Measurements from ENCODE around the gene ARHGEF39. TPM values are rescaled to one million over a fixed set of nuclear protein-coding genes. Genes with fewer than 3 reads are reported as not detected.
A peak's percentile ranks its signal among the peaks of the same experiment; 100 is the strongest.

ARHGEF39 gene
- polyA plus RNA-seq, 3 donors, result 0.13 to 0.53 (median 0.42) TPM

DNA sequence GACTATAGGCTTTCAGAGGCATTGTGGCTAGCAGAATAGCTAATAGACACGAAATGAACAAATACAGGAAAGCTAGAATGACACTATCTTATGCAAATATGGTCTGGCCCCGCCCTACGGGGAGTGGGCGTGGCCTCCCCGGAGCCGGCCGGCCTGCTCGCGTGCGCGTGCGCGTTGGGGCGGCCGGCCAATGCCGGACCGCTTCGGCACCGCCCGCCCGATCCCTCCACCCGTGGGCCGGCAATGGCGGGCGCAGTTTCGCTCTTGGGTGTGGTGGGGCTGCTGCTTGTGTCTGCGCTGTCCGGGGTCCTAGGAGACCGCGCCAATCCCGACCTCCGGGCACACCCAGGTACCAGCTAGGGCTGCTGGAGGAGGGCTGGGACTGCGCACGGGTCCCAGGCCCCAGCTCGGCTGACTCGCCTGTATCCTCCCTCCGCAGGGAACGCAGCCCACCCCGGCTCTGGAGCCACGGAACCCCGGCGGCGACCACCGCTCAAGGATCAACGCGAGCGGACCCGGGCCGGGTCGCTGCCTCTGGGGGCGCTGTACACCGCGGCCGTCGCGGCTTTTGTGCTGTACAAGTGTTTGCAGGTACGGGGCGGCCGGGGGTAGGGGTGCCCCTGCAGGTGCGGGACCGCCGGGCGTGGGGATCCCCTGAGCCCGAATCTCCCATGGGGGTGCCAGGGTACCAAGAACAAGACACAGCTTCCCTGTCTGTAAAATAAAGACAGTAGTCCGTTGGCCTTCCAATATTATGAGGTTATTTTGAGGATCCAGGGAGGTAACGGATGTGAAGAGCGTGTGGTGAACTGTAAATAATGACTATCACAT, 6.6 kb downstream of the ARHGEF39 start, which contains the start of gene CCDC107:
TSS of gene CCDC107 (plus strand) at position 156 of the 831 bp plus-strand sequence. CDS start at position 244, 88 bp downstream.
- Histone ChIP-seq H3K9me3 (replicated peaks in 1 of 2; ENCODE audit: control insufficient read depth in 1 of 2, insufficient read depth in 1 of 2, low read length in 2 of 2) (no peaks in the 10 kb centered on the region), H3K9ac (ENCODE audit: insufficient read depth, low read length, poor library complexity, severe bottlenecking) (peak within 1 kb of the TSS; percentile 88), H3K27ac (ENCODE audit: low read depth in 1 of 2, low read length in 2 of 2) (peak within 1 kb of the TSS; percentile 85 to 98), H3K36me3 (replicated peaks in 1 of 2; ENCODE audit: control insufficient read depth in 1 of 2, insufficient read depth in 2 of 2, low read length in 2 of 2) (peaks cover 10 to 14% of the 10 kb centered on the region in 2 donors), H3K27me3 (ENCODE audit: control insufficient read depth in 2 of 2, insufficient read depth in 2 of 2, low read length in 2 of 2) (no peaks in the 10 kb centered on the region), H3K4me2 (replicated peaks; ENCODE audit: extremely low read depth, low read length, poor library complexity, severe bottlenecking) (peak within 1 kb of the TSS; percentile 92), H2AFZ (ENCODE audit: insufficient read depth, low read depth, low read length, poor library complexity, severe bottlenecking) (peak within 1 kb of the TSS; percentile 90), H3K4me3 (replicated peaks in 1 of 3; ENCODE audit: low read depth in 2 of 3, low read length in 3 of 3) (peak within 1 kb of the TSS; percentile 83 to 94 (median 88)), H4K20me1 (ENCODE audit: insufficient read depth, low read length) (no peaks in the 10 kb centered on the region), H3K4me1 (ENCODE audit: control insufficient read depth in 1 of 2, insufficient read depth in 2 of 2, low read length in 2 of 2) (peaks cover 27 to 43% of the 10 kb centered on the region in 2 donors), H3K79me2 (ENCODE audit: insufficient read depth, low read length) (peaks cover 22% of the 10 kb centered on the region)
- Mint-ChIP-seq H3K36me3 (peaks cover 19 to 27% of the 10 kb centered on the region in 2 donors), H3K9me3 (no peaks in the 10 kb centered on the region), H3K4me3 (peak within 1 kb of the TSS; percentile 87 to 90), H3K27me3 (ENCODE audit: low read depth in 3 of 3) (peaks cover 0 to 8% (median 5%) of the 10 kb centered on the region in 3 donors), H3K27ac (peak within 1 kb of the TSS; percentile 95 to 100 (median 98)), H3K4me1 (peaks cover 47% of the 10 kb centered on the region)
- TF ChIP-seq, protein P1, sequence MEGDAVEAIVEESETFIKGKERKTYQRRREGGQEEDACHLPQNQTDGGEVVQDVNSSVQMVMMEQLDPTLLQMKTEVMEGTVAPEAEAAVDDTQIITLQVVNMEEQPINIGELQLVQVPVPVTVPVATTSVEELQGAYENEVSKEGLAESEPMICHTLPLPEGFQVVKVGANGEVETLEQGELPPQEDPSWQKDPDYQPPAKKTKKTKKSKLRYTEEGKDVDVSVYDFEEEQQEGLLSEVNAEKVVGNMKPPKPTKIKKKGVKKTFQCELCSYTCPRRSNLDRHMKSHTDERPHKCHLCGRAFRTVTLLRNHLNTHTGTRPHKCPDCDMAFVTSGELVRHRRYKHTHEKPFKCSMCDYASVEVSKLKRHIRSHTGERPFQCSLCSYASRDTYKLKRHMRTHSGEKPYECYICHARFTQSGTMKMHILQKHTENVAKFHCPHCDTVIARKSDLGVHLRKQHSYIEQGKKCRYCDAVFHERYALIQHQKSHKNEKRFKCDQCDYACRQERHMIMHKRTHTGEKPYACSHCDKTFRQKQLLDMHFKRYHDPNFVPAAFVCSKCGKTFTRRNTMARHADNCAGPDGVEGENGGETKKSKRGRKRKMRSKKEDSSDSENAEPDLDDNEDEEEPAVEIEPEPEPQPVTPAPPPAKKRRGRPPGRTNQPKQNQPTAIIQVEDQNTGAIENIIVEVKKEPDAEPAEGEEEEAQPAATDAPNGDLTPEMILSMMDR (IDR thresholded peaks at IDR 0.05), result peak; percentile 60
- peak; percentile 84 to 86 (median 85) for DNase-seq
- WGBS (ENCODE audit: insufficient coverage), result under 1% methylated on average over 63 of the region's 67 CpGs
- intact Hi-C loops (cut with micrococcal nuclease), result loop anchor here (5.0 kb wide), 5 partner anchors 39 to 546 kb away; partner anchors contain the start of genes CREB3 (in 1 of the 2), TESK1 (in 1 of the 2) and TLN1 (in 1 of the 2)

DNA sequence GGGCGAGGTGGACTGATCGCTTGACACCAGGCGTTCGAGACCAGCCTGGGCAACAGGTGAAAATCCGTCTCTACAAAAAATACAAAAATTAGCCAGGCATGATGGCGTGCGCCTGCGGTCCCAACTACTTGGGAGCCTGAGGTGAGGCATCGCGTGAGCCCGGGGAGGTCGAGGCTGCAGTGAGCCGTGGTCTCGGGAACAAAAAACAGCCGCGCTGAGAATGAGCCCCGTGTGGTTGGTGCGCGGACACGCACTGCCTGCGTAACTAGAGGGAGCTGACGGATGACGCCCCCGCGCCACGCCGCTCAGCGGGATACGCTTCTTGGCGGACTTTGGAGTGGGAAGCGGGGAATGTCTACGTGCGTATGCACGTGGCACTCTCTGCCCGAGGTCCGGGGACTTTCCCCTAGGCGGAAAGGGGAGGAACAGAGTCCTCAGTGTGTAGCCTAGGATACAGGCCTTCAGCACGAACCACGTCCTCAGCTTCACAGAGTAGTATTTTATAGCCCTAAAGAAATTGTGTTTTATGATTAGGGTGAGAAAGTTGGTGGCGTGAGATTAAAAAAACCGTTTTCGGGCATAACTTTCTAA, 7.4 kb downstream of the ARHGEF39 start, which contains the start of gene RMRP:
TSS of gene RMRP (minus strand) at position 474 of the 591 bp plus-strand sequence.
- peaks cover 29 to 43% of the 10 kb centered on the region in 2 donors for H3K4me1 ChIP-seq (ENCODE audit: control insufficient read depth in 1 of 2, insufficient read depth in 2 of 2, low read length in 2 of 2)
- H3K9me3 ChIP-seq (replicated peaks in 1 of 2; ENCODE audit: control insufficient read depth in 1 of 2, insufficient read depth in 1 of 2, low read length in 2 of 2), result no peaks in the 10 kb centered on the region
- H3K36me3 ChIP-seq (replicated peaks in 1 of 2; ENCODE audit: control insufficient read depth in 1 of 2, insufficient read depth in 2 of 2, low read length in 2 of 2), result peaks cover 10 to 14% of the 10 kb centered on the region in 2 donors
- Mint-ChIP-seq H3K9me3 (no peaks in the 10 kb centered on the region), H3K27me3 (ENCODE audit: low read depth in 3 of 3) (peaks cover 0 to 8% (median 5%) of the 10 kb centered on the region in 3 donors), H3K27ac (peak within 1 kb of the TSS; percentile 95 to 100 (median 98)), H3K4me3 (peak within 1 kb of the TSS; percentile 87 to 90), H3K36me3 (peaks cover 19 to 22% of the 10 kb centered on the region in 2 donors), H3K4me1 (peaks cover 43% of the 10 kb centered on the region)
- H2AFZ ChIP-seq (ENCODE audit: insufficient read depth, low read depth, low read length, poor library complexity, severe bottlenecking), result peak within 1 kb of the TSS; percentile 90
- H3K79me2 ChIP-seq (ENCODE audit: insufficient read depth, low read length), result peaks cover 14% of the 10 kb centered on the region
- H4K20me1 ChIP-seq (ENCODE audit: insufficient read depth, low read length), result no peaks in the 10 kb centered on the region
- WGBS (ENCODE audit: insufficient coverage), result under 1% methylated on average over 30 of the region's 42 CpGs
- TF ChIP-seq, protein P1 (IDR thresholded peaks at IDR 0.05), result no peak
- H3K9ac ChIP-seq (ENCODE audit: insufficient read depth, low read length, poor library complexity, severe bottlenecking), result peak within 1 kb of the TSS; percentile 88
- H3K27me3 ChIP-seq (ENCODE audit: control insufficient read depth in 2 of 2, insufficient read depth in 2 of 2, low read length in 2 of 2), result no peaks in the 10 kb centered on the region
- H3K27ac ChIP-seq (ENCODE audit: low read depth in 1 of 2, low read length in 2 of 2), result peak within 1 kb of the TSS; percentile 85 to 98
- DNase-seq, result peak; percentile 94 to 99 (median 95)
- peak within 1 kb of the TSS; percentile 92 for H3K4me2 ChIP-seq (replicated peaks; ENCODE audit: extremely low read depth, low read length, poor library complexity, severe bottlenecking)
- H3K4me3 ChIP-seq (replicated peaks in 1 of 3; ENCODE audit: low read depth in 2 of 3, low read length in 3 of 3), result peak within 1 kb of the TSS; percentile 83 to 94 (median 88)
- intact Hi-C loops (cut with micrococcal nuclease), result loop anchor here (1.0 to 5.0 kb wide), 6 partner anchors 11 to 545 kb away; partner anchors contain the start of genes CREB3 (in 1 of the 2), TESK1 (in 1 of the 2) and TLN1 (in 1 of the 2)
